Measurements from ENCODE around the gene LRRC7.

- no peak for TF ChIP-seq POLR2AphosphoS5 (IDR thresholded peaks at IDR 0.05)
- TF ChIP-seq CTCF (IDR thresholded peaks at IDR 0.05), result no peak
- no peak for TF ChIP-seq POLR2A (IDR thresholded peaks at IDR 0.05)
Observed at GRCh38 chr1:70066711-70067110, 499.0 kb downstream of the LRRC7 start.

Data from breast epithelium (tissue), 3 donors.